ENCODE data around the gene MAU2.

DNA sequence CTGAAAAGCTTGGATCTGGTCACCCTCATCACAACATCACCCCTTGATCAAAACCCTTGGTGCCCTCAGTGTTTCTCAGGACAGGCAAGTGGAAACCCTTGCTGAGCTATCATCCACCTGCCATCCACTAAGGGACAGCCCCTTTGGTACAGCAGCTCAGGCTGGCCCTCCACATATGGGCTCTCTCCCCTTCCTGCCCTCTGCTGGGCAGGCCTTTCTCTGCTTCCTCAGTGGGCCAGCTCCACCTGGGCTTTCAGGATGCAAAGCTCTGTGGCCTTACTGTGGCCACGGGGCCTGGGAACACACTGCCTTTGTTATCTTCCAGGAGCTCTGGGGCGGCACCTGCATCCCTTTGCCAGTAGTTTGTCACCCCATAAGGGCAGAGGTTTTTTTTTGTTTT lies 5.2 kb upstream of the MAU2 start:
- peak; percentile 24 to 32 (median 29) for TF ChIP-seq CTCF (IDR thresholded peaks at IDR 0.05; ENCODE audit: control extremely low read depth in 1 of 3, insufficient read depth in 1 of 3, low read depth in 1 of 3, low read length in 3 of 3)
- no peak for TF ChIP-seq EP300 (IDR thresholded peaks at IDR 0.05; ENCODE audit: borderline replicate concordance in 1 of 2, low read depth in 2 of 2, low read length in 2 of 2)
- TF ChIP-seq CHD1 (IDR thresholded peaks at IDR 0.05; ENCODE audit: low read depth, low read length), result no peak
- TF ChIP-seq SIRT6 (IDR thresholded peaks at IDR 0.05; ENCODE audit: low read length), result no peak
